HepG2 (cell line): ENCODE measurements around the gene FGA. TPM values are rescaled to one million over a fixed set of nuclear protein-coding genes. Genes with fewer than 3 reads are reported as not detected.

Source experiments
- CSRNP2 ChIP-seq: sonication (generic); formaldehyde crosslinking; conservative IDR thresholded peaks from 2 replicates; pipeline ENCODE4 v1.8.0; 2022; ENCODE audit warnings: low read depth, missing genetic modification reagents
- FOXJ3 ChIP-seq: sonication (generic); formaldehyde crosslinking; IDR thresholded peaks from 2 replicates; pipeline ENCODE4 v1.4.0; 2020; ENCODE audit warnings: missing genetic modification reagents, mild to moderate bottlenecking, borderline replicate concordance
- HNF4G ChIP-seq, 2 experiments: sonication (generic) in 1 of 2; formaldehyde crosslinking in 1 of 2; IDR thresholded peaks; 2 replicates each; pipeline versions ENCODE4 v1.4.0 to v1.6.1; 2011 to 2020; ENCODE audit warnings: borderline replicate concordance in 2 of 2, low read depth in 2 of 2, mild to moderate bottlenecking in 2 of 2, low read length in 1 of 2, missing genetic modification reagents in 1 of 2, moderate library complexity in 1 of 2
- HOXA3 ChIP-seq: sonication (generic); formaldehyde crosslinking; IDR thresholded peaks from 2 replicates; pipeline ENCODE4 v1.5.0; 2020; ENCODE audit warnings: missing genetic modification reagents
- NPAS2 ChIP-seq: sonication (generic); formaldehyde crosslinking; IDR thresholded peaks from 2 replicates; pipeline ENCODE4 v1.8.0; 2022; ENCODE audit warnings: mild to moderate bottlenecking, missing genetic modification reagents, borderline replicate concordance
- PLSCR1 ChIP-seq: sonication (generic); formaldehyde crosslinking; IDR thresholded peaks from 2 replicates; pipeline ENCODE4 v1.5.0; 2020; ENCODE audit warnings: missing genetic modification reagents, mild to moderate bottlenecking, borderline replicate concordance
- RARA ChIP-seq: IDR thresholded peaks from 2 replicates; pipeline ENCODE4 v1.6.1; 2016; ENCODE audit warnings: missing genetic modification reagents, missing compliant biosample characterization
- SPEN ChIP-seq: sonication (generic); formaldehyde crosslinking; IDR thresholded peaks from 2 replicates; pipeline ENCODE4 v1.5.1; 2020; ENCODE audit warnings: low read depth, mild to moderate bottlenecking, missing genetic modification reagents
- STAT6 ChIP-seq: sonication (generic); formaldehyde crosslinking; IDR thresholded peaks from 2 replicates; pipeline ENCODE4 v1.4.0; 2020; ENCODE audit warnings: missing genetic modification reagents, mild to moderate bottlenecking, borderline replicate concordance
- TFDP1 ChIP-seq: IDR thresholded peaks from 2 replicates; pipeline ENCODE4 v1.6.1; 2016; ENCODE audit warnings: missing compliant biosample characterization, missing genetic modification reagents, borderline replicate concordance
- ZBTB43 ChIP-seq: sonication (generic); formaldehyde crosslinking; conservative IDR thresholded peaks from 2 replicates; pipeline ENCODE4 v1.4.0; 2020; ENCODE audit warnings: missing genetic modification reagents
- ZFP36L2 ChIP-seq: sonication (generic); formaldehyde crosslinking; IDR thresholded peaks from 2 replicates; pipeline ENCODE4 v1.4.0; 2020; ENCODE audit warnings: missing genetic modification reagents
- ZNF503 ChIP-seq: sonication (generic); formaldehyde crosslinking; IDR thresholded peaks from 2 replicates; pipeline ENCODE4 v1.4.0; 2020; ENCODE audit warnings: missing genetic modification reagents
- ZNF546 ChIP-seq: sonication (generic); formaldehyde crosslinking; conservative IDR thresholded peaks from 2 replicates; pipeline ENCODE4 v1.8.1; 2023; ENCODE audit warnings: mild to moderate bottlenecking, missing genetic modification reagents
- ZNF597 ChIP-seq: sonication (generic); formaldehyde crosslinking; IDR thresholded peaks from 2 replicates; pipeline ENCODE4 v1.5.0; 2020; ENCODE audit warnings: missing genetic modification reagents
- polyA plus RNA-seq, 8 experiments: library from polyadenylated mRNA; depleted of rRNA in 3 of 8; stranded (reverse) in 7 of 8; unstranded in 1 of 8; fragments of >200 nt; fragmentation: Illumina TruSeq in 4 of 8; extraction: Trizol in 4 of 8; gene quantifications; 2 replicates each; pipeline versions ENCODE4 v1.2.1 to v1.2.3, GENCODE V29; 2011 to 2016; ENCODE audit warnings: low read depth in 4 of 8, missing spikeins in 1 of 8, mixed read lengths in 1 of 8; ENCODE audit not compliant: insufficient read depth in 1 of 8
- total RNA-seq, 5 experiments: library from RNA; depleted of rRNA; stranded (reverse); fragments of >200 nt; fragmentation: Illumina TruSeq; extraction: Trizol; gene quantifications; 2 replicates each; pipeline ENCODE4 v1.2.3, GENCODE V29; 2016; ENCODE audit warnings: low read depth in 1 of 5

The FGA gene
- total and polyA plus RNA-seq, 2 of the 13 experiments (the other 11 are each of a cell fraction or from before 2014, with no cell fraction given): 640 to 1,523 TPM

- TF ChIP-seq PLSCR1 (CRISPR knock-in tag) (no peak), ZFP36L2 (CRISPR knock-in tag) (no peak), CSRNP2 (CRISPR knock-in tag) (no peak), NPAS2 (CRISPR knock-in tag) (no peak), HOXA3 (CRISPR knock-in tag) (peak; percentile 88), ZNF503 (peak; percentile 94), ZBTB43 (CRISPR knock-in tag) (peak; percentile 96), RARA (CRISPR knock-in tag) (peak; percentile 99), ZNF597 (CRISPR knock-in tag) (no peak), TFDP1 (peak; percentile 3; the same call in 1 of the 2 replicates), ZNF546 (CRISPR knock-in tag) (no peak), SPEN (CRISPR knock-in tag) (peak; percentile 41; the same call in 1 of the 2 replicates), STAT6 (CRISPR knock-in tag) (peak; percentile 71), HNF4G (IDR thresholded peaks at IDR 0.05; ENCODE audit: borderline replicate concordance, low read depth, low read length) (peak; percentile 65; the same call in 1 of the 2 replicates), HNF4G (CRISPR knock-in tag; IDR thresholded peaks at IDR 0.05; ENCODE audit: borderline replicate concordance, low read depth) (peak; percentile 59; the same call in 1 of the 2 replicates), FOXJ3 (CRISPR knock-in tag) (peak; percentile 97)
Measured at GRCh38 chr4:154559494-154560418, 30.8 kb downstream of the FGA start (continued).
